SK-N-DZ (cell line): ENCODE data around the gene SNCAIP.
A peak's percentile ranks its signal among the peaks of the same experiment; 100 is the strongest.

ENCODE experiments used
- DNase-seq: peaks from one replicate; pipeline ENCODE4 v3.0.0-alpha.2; 2015; ENCODE audit warnings: low spot score

The SNCAIP gene

GRCh38 chr5:122500245-122501088 lies 188.4 kb downstream of the SNCAIP start:
- peak; percentile 68 for DNase-seq

- no peak for DNase-seq
Observed at GRCh38 chr5:122501089-122501435, 189.0 kb downstream of the SNCAIP start.

- DNase-seq = no peak
Observed at GRCh38 chr5:122507045-122507444, 195.0 kb downstream of the SNCAIP start.

GRCh38 chr5:122507581-122507980 lies 195.5 kb downstream of the SNCAIP start:
- DNase-seq = no peak

GRCh38 chr5:122508623-122509022 lies 196.6 kb downstream of the SNCAIP start:
- no peak for DNase-seq
